ENCODE data around the gene PLEKHG2.

Gene PLEKHG2, protein sequence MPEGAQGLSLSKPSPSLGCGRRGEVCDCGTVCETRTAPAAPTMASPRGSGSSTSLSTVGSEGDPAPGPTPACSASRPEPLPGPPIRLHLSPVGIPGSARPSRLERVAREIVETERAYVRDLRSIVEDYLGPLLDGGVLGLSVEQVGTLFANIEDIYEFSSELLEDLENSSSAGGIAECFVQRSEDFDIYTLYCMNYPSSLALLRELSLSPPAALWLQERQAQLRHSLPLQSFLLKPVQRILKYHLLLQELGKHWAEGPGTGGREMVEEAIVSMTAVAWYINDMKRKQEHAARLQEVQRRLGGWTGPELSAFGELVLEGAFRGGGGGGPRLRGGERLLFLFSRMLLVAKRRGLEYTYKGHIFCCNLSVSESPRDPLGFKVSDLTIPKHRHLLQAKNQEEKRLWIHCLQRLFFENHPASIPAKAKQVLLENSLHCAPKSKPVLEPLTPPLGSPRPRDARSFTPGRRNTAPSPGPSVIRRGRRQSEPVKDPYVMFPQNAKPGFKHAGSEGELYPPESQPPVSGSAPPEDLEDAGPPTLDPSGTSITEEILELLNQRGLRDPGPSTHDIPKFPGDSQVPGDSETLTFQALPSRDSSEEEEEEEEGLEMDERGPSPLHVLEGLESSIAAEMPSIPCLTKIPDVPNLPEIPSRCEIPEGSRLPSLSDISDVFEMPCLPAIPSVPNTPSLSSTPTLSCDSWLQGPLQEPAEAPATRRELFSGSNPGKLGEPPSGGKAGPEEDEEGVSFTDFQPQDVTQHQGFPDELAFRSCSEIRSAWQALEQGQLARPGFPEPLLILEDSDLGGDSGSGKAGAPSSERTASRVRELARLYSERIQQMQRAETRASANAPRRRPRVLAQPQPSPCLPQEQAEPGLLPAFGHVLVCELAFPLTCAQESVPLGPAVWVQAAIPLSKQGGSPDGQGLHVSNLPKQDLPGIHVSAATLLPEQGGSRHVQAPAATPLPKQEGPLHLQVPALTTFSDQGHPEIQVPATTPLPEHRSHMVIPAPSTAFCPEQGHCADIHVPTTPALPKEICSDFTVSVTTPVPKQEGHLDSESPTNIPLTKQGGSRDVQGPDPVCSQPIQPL (N-terminal part only)

DNA sequence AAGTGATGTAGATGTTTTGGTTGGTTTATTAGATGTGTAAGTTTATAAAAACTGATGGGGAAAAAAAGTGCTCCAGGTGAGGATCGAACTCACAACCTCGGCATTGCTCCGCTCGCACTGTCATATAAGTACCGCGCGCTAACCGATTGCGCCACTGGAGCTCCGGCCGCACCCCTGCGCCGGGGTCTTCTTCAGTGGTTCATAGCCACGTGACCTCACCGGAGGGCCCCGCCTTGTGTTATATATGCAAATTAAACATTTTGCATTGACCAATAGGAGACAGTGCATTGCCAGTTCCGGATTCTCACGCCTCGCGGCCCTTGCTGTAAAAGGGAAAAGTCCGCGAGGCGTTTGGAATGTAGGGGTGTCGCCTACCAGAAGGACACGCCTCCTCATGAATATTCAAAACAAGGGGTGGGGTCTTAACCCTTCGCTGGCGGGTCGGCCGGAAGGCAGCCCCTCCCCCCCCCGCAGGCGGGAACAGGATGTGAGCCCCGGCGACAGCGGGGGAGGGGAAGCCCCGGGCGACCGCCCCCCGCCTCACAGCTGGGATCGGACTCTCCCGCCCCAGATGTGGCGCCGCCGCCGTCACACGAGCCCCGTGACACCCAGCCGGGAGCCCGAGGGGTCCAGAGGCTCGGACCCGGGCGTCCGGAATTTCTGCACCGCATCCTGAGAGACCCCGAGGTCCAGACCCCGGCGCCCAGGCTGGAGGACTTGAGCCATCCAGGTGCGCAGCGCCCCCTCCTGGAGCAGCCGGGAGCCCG is at the start of gene PLEKHG2:
Gene PLEKHG2, plus strand, starts transcription at position 570 of the 767 bp plus-strand sequence. CDS start 1,418 bp downstream, outside the sequence.
- TF ChIP-seq, protein P1, sequence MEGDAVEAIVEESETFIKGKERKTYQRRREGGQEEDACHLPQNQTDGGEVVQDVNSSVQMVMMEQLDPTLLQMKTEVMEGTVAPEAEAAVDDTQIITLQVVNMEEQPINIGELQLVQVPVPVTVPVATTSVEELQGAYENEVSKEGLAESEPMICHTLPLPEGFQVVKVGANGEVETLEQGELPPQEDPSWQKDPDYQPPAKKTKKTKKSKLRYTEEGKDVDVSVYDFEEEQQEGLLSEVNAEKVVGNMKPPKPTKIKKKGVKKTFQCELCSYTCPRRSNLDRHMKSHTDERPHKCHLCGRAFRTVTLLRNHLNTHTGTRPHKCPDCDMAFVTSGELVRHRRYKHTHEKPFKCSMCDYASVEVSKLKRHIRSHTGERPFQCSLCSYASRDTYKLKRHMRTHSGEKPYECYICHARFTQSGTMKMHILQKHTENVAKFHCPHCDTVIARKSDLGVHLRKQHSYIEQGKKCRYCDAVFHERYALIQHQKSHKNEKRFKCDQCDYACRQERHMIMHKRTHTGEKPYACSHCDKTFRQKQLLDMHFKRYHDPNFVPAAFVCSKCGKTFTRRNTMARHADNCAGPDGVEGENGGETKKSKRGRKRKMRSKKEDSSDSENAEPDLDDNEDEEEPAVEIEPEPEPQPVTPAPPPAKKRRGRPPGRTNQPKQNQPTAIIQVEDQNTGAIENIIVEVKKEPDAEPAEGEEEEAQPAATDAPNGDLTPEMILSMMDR (IDR thresholded peaks at IDR 0.05; ENCODE audit: borderline replicate concordance, control extremely low read depth, extremely low read depth, insufficient read depth, missing control alignments): peak; percentile 90
- DNase-seq (ENCODE audit: low spot score): peak; percentile 98
- in situ Hi-C loops (cut with MboI; ENCODE audit: low sequenced_read_pairs, unreplicated experiment): no loop called here

DNA sequence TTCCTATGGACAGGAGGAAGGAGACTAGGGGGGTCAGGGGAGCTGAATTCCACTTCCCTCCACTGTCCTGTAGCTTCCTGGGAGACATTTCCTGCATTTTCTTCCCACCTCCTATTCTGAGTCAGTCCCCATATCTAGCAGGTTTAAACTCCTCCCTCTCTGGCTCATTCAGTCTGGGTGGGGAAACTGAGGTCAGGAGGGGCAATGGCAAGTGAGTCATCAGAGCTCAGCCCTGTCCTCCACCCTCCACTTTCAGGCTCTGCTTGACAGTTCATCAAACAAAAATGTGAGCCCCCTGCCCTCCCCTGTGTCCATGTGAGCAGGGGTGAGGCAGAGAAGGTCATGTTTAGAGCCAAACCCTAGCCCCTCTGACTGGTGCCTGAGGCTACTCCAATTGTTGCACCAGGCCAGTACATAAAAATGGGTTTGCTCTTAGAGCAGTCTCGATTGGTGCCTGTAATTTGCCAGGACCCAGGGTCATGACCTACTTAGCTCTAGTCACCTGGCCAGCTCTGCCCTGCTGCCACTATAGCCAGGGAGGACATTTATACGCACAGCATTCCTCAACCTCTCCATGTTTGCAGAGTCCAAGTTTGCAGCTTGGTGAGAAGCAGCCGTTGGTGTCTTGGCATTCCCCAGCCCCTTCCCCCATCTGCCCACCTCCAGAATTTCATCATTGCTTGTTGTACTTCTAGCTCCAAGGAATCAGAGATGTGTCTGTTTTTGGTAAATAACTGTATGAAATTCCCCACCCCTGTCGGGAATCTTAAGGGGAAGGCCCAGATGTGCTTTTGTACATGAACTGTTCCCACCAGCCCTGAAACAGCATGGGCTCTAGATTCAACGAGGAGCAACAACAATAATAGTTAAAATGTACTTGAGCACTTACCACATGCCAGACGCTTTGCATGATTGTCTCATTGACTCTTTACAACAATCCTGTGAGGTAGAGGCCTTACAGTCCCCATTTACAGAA is 49.5 kb upstream of the PLEKHG2 start:
- no peak for DNase-seq (ENCODE audit: low spot score)
- in situ Hi-C loops (cut with MboI; ENCODE audit: low sequenced_read_pairs, unreplicated experiment): no loop called here
- TF ChIP-seq, protein P1 (IDR thresholded peaks at IDR 0.05; ENCODE audit: borderline replicate concordance, control extremely low read depth, extremely low read depth, insufficient read depth, missing control alignments): no peak

DNA sequence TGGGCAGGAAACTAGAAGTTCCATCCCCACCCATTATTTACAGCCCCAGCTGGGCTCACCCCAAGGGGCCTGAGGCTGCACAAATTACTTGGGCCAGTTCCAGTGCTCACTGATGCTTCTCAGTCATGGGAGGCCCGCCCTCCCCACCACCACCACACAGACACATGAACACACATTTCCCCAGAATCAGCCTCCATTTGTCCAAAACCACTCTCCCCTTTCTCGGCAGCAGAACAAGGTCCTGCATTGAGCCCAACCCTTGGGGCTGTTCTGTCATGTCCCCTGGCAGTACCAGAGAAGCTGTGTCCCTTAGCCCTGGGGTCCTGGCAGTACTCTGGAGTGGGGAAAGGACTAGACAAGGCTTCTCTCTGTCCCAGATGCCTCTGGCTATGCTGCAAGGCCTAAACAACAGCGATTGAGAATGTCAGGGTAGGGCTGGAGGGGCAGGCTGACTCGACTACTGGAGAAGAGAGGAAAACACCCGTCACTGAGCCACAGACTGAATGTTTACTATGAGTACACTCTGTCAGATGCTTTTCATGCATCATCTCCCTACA is 48.5 kb upstream of the PLEKHG2 start:
- TF ChIP-seq, protein P1 (IDR thresholded peaks at IDR 0.05; ENCODE audit: borderline replicate concordance, control extremely low read depth, extremely low read depth, insufficient read depth, missing control alignments): no peak
- no peak for DNase-seq (ENCODE audit: low spot score)
- in situ Hi-C loops (cut with MboI; ENCODE audit: low sequenced_read_pairs, unreplicated experiment): no loop called here

DNA sequence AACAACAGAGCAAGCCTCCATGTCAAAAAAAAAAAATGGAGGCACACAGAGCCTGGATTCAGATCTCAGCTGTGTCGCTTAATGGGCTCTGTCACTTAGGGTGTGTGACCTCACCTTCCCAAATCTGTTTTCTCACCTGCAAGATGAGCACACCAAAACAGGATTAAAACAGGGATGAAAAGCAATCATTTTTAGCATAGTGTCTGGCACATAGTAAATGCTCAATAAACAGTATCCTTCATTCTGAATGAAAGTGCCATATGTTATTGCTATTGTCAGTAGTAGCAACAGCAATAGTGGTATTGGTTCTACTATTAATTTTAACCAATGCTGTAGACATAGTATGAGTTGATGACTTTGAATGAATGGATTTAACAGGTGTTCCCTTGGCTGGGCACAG is 46.9 kb upstream of the PLEKHG2 start:
- in situ Hi-C loops (cut with MboI; ENCODE audit: low sequenced_read_pairs, unreplicated experiment): no loop called here
- TF ChIP-seq, protein P1 (IDR thresholded peaks at IDR 0.05; ENCODE audit: borderline replicate concordance, control extremely low read depth, extremely low read depth, insufficient read depth, missing control alignments): no peak
- no peak for DNase-seq (ENCODE audit: low spot score)

DNA sequence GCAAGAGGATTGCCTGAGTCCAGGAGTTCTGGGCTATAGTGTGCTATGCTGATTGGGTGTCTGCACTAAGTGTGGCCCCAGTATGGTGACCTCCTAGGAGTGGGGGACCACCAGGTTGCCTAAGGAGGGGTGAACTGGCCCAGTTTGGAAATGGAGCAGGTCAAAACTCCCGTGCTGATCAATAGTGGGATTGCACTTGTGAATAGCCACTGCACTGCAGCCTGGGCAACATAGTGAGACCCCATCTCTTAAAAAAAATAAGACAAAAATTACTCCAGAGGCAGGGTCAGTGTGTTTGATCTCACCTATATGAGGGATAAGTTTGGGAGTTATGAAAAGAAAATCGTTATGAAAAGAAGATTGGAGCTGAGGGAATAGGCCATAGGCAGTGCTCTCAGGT is 43.3 kb upstream of the PLEKHG2 start:
- TF ChIP-seq, protein P1 (IDR thresholded peaks at IDR 0.05; ENCODE audit: borderline replicate concordance, control extremely low read depth, extremely low read depth, insufficient read depth, missing control alignments): no peak
- in situ Hi-C loops (cut with MboI; ENCODE audit: low sequenced_read_pairs, unreplicated experiment): no loop called here
- no peak for DNase-seq (ENCODE audit: low spot score)
